ENCODE results near the gene TRAK1.

DNA sequence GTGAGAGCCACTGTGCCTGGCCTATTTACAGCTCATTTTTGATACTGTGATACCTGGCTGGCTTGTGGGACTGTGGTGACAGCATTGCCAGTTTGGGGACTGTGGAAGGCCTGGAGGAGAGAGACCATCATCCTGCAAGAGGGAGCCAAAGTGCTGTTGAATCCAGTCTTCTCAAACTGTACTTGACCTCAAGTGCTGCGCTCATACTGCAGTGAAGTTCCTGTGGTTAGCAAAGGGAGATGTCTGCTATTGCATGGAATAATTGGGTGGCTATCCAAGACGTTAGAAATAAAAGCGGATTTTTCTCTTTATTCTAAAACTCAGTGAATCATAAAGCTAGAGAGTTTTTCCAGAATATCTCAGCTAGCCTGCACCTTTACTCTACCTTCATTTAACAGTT, 91.4 kb downstream of the TRAK1 start:
- no peak for TF ChIP-seq NFRKB (IDR thresholded peaks at IDR 0.05)
- no peak for TF ChIP-seq SUZ12 (IDR thresholded peaks at IDR 0.05)
- no peak for TF ChIP-seq FOXK2 (IDR thresholded peaks at IDR 0.05)
- no peak for TF ChIP-seq HDGF (IDR thresholded peaks at IDR 0.05; ENCODE audit: borderline replicate concordance)
- TF ChIP-seq TARDBP (IDR thresholded peaks at IDR 0.05): no peak
- no peak for TF ChIP-seq FOXA1 (IDR thresholded peaks at IDR 0.05)
- no peak for TF ChIP-seq CTBP1 (IDR thresholded peaks at IDR 0.05; ENCODE audit: borderline replicate concordance)
- TF ChIP-seq ELF4 (IDR thresholded peaks at IDR 0.05): no peak

Data from HEK293T (cell line).